Glutamatergic neuron (in vitro differentiated cells): ENCODE measurements around the gene CACNA1E. TPM values are rescaled to one million over a fixed set of nuclear protein-coding genes. Genes with fewer than 3 reads are reported as not detected.

ENCODE experiments used
- DNase-seq: peaks from one replicate; pipeline ENCODE4 v3.0.0; 2022
- H3K27ac Mint-ChIP-seq: one replicate; pipeline ENCODE4 v1.8.0; 2020; ENCODE audit warnings: mild to moderate bottlenecking, mixed read lengths, inconsistent platforms; ENCODE audit not compliant: unreplicated experiment
- H3K27me3 Mint-ChIP-seq: one replicate; pipeline ENCODE4 v1.8.0; 2020; ENCODE audit warnings: mild to moderate bottlenecking, moderate library complexity, mixed read lengths, inconsistent platforms; ENCODE audit not compliant: unreplicated experiment
- H3K36me3 Mint-ChIP-seq: one replicate; pipeline ENCODE4 v1.8.0; 2020; ENCODE audit warnings: mild to moderate bottlenecking, mixed read lengths, inconsistent platforms; ENCODE audit not compliant: unreplicated experiment
- H3K4me1 Mint-ChIP-seq: one replicate; pipeline ENCODE4 v1.8.0; 2020; ENCODE audit warnings: mild to moderate bottlenecking, low read depth, mixed read lengths, inconsistent platforms; ENCODE audit not compliant: unreplicated experiment
- H3K4me3 Mint-ChIP-seq: one replicate; pipeline ENCODE4 v1.8.0; 2020; ENCODE audit warnings: mild to moderate bottlenecking, mixed read lengths, inconsistent platforms; ENCODE audit not compliant: unreplicated experiment
- H3K9me3 Mint-ChIP-seq: one replicate; pipeline ENCODE4 v1.8.0; 2020; ENCODE audit warnings: mild to moderate bottlenecking, moderate library complexity, mixed read lengths, inconsistent platforms; ENCODE audit not compliant: unreplicated experiment
- CTCF ChIP-seq: fragments of 200-600 bp; sonication (generic); IDR thresholded peaks from one replicate; pipeline ENCODE4 v1.5.0; 2021; ENCODE audit not compliant: partially characterized antibody, unreplicated experiment
- total RNA-seq: library from RNA; stranded (reverse); fragmentation: NEBNext Ultra II Directional; extraction: Animal tissue kit (Norgen Biotek cat#: 25700); gene quantifications from one replicate; pipeline ENCODE4 v1.2.1, GENCODE V29; 2021; ENCODE audit not compliant: unreplicated experiment

The CACNA1E gene
- total RNA-seq, 1 donor from 2014 or later: 8.8 TPM

- Mint-ChIP-seq H3K27ac (no peak overlapping the region), H3K27me3 (peaks cover 3% of the 10 kb centered on the region), H3K36me3 (no peaks in the 10 kb centered on the region), H3K4me1 (no peaks in the 10 kb centered on the region), H3K9me3 (no peaks in the 10 kb centered on the region), H3K4me3 (no peak overlapping the region)
- no peak for DNase-seq
- no peak for TF ChIP-seq CTCF
Observed at GRCh38 chr1:181475580-181475979, 7.7 kb upstream of the CACNA1E start.

- no peak for TF ChIP-seq CTCF
- no peak overlapping the region for H3K27ac Mint-ChIP-seq
- no peaks in the 10 kb centered on the region for H3K4me1 Mint-ChIP-seq
- H3K9me3 Mint-ChIP-seq: no peaks in the 10 kb centered on the region
- no peak overlapping the region for H3K4me3 Mint-ChIP-seq
- no peaks in the 10 kb centered on the region for H3K36me3 Mint-ChIP-seq
- DNase-seq: no peak
- peaks cover 8% of the 10 kb centered on the region for H3K27me3 Mint-ChIP-seq
Observed at GRCh38 chr1:181476581-181476980, 6.7 kb upstream of the CACNA1E start.

DNA sequence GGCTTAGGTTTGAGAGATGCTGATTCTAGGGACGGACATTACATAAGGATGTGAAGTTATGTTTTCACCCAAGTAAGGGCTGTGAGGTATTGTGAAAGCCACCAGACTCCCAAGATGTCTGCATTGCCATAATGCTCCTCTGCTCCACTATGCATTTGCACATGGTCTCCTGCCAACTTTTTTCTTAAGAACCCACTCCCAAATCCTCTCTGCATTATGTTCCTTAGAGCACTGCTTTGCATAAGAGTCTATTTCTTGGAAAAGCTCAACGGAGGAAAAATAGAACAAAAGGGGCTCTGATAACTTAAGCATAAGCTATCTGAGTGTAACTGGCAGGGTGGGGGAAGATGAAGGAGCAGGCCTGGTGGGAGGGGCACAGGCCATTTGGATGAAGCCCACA, 5.0 kb upstream of the CACNA1E start:
- Mint-ChIP-seq H3K9me3 (peaks cover under 1% of the 10 kb centered on the region), H3K27me3 (peaks cover 12% of the 10 kb centered on the region), H3K36me3 (no peaks in the 10 kb centered on the region), H3K4me1 (peaks cover 3% of the 10 kb centered on the region), H3K4me3 (no peak overlapping the region), H3K27ac (no peak overlapping the region)
- TF ChIP-seq CTCF: no peak
- no peak for DNase-seq

DNA sequence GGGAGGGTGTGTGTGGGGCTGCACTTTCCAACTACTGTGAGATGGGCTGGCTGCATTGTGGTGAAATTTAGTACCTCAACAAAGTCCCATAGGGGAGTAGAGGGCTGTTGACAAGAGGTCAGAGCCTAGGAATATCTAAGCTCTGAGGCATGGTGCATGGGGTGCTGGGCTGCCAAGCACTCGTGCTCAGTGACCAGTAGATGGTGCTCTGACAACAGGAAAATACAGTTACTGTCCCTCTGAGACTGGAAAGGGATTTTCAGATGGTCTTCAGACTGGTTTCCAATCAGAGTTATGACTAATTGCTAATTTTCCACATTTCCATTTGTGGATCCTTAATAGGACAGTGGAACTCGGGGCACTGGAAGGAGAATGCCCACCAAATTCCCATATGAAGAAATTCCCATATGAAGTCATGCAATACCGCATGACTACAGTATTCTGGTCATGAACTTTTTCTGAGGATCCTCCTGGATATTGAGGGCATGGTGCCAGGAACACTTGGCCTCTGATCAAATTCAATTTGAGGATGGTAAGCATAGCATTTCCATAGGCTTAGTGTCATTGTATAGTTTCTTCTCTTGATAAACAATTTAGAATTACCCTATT, 4.1 kb upstream of the CACNA1E start:
- TF ChIP-seq CTCF: peak; percentile 66
- H3K27me3 Mint-ChIP-seq: peaks cover 14% of the 10 kb centered on the region
- DNase-seq: peak; percentile 58

DNA sequence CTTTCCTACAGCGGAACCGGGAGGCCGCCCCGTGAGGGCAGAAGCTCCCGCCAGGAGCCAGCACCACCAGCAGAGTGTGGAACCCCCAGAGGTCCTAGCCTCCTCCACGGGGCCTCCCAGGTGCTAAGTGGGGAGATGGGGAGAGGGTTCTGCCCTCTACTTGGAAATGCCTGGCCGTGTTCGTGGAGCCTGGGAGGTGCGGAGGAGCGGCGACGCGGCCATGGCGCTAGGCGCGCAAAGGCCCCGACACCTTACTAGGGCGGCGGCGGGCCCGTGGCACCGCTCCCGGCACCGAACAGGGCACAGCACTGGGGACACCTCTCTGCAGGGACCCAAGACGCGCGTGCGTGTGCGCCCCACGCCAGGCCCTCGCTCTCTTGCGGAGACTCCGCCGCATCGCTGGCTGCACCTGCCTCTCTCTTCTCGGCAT, 1.3 kb upstream of the CACNA1E start:
- peak overlapping the region; percentile 91 for H3K4me3 Mint-ChIP-seq
- H3K36me3 Mint-ChIP-seq: no peaks in the 10 kb centered on the region
- H3K27me3 Mint-ChIP-seq: peaks cover 19% of the 10 kb centered on the region
- no peak for TF ChIP-seq CTCF
- DNase-seq: no peak
- peaks cover 7% of the 10 kb centered on the region for H3K4me1 Mint-ChIP-seq
- no peak overlapping the region for H3K27ac Mint-ChIP-seq
- peaks cover 5% of the 10 kb centered on the region for H3K9me3 Mint-ChIP-seq

More for the DNA sequence above, 4.1 kb upstream of the CACNA1E start:
- Mint-ChIP-seq H3K36me3 (no peaks in the 10 kb centered on the region), H3K4me3 (no peak overlapping the region), H3K27ac (no peak overlapping the region), H3K9me3 (peaks cover 2% of the 10 kb centered on the region), H3K4me1 (peaks cover 3% of the 10 kb centered on the region)
